ENCODE data around the gene MAN2C1.
"Not testable (repeated sequence)": the region's sequence is repeated elsewhere in the genome, so short reads cannot be mapped to it uniquely, and the experiment has no call there.

The MAN2C1 gene
- 252 to 347 reads per million in 2 donors for total RNA-seq

DNA sequence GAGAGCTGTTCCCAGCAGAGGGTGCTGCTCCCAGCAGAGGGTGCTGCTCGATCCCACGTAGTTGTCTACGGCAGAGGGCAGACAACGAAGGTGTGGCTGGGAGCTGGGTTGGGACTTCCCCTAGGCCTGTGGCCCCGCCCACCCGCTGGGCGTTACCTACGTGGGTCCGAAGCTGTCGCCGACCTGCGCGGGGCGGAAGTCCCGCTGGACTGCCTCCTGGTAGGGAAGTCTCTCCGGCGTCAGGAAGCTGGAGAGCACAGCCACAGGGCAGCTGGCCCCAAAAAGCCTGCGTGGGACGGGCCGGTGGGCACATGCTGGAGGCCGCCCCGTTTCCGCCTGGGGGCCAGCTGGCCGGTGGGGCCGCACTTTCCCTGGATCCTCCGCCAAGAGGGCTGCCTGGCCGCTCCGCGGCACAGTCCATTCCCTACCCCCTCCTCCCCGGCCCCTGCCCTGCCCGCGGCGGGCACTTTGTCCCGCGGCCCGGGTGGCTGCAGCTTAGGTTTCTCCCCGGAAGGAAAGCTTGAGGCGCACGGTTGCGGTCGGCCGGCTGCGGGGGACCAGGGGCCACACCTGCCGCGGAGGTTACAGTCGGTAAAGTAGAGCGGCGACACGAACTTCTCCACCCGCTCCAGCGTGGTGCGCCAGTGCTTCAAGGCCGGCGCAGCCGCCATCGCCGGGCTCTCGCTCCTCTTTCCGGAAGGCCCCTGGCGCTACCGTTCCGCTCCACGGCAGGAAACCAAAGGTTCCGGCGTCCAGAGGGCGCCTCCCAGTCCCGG, at the start of gene MAN2C1:
Gene MAN2C1, minus strand, starts transcription at position 695 of the 776 bp plus-strand sequence. Its CDS starts 24 bp downstream, at position 671.
- peak; percentile 78 for DNase-seq

DNA sequence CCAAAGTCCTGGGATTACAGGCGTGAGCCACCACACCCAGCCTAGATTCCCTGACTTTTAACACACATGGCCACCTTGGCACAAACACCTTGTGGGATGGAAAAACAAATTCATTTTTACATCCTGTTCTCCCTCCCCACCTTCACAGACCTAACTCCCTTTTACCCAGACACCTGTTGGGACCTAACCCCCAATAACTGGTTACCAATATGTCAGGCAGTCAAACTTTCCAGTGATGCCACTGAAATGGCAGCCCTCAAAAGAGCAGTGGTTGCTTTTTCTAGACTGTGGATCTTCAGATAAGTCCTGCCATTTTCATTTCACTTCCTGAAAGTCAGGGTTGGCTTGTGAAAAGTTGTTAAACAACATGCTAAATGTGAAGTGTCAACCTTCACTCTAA, 48.2 kb upstream of the MAN2C1 start:
- no peak for DNase-seq

GRCh38 chr15:75410196-75410595, 41.8 kb upstream of the MAN2C1 start:
- DNase-seq = no peak

DNA sequence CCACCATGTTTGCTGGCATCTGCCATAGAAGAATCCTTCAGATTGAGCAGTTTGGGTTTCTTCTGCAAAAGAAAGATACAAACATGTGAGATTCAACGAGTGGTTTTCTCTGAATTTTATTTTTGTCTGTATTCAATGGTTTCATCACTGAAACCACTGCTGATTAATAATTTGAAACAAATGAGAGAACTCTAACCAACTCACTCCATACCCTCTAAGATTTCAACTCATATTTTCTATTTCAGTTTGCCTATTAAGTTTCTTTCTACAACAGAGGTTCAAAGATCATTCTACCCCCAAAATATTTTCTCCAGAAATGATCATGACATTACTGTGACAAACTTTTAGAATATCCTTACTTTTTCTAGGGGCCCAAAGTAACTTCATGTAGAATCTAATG, 38.7 kb upstream of the MAN2C1 start:
- DNase-seq = no peak

GRCh38 chr15:75403892-75404291, 35.5 kb upstream of the MAN2C1 start:
- no peak for DNase-seq

- DNase-seq = no peak
These were observed 29.1 kb upstream of the MAN2C1 start for GRCh38 chr15:75397494-75397893.

GRCh38 chr15:75389791-75390382, 21.5 kb upstream of the MAN2C1 start:
- DNase-seq = no peak

DNA sequence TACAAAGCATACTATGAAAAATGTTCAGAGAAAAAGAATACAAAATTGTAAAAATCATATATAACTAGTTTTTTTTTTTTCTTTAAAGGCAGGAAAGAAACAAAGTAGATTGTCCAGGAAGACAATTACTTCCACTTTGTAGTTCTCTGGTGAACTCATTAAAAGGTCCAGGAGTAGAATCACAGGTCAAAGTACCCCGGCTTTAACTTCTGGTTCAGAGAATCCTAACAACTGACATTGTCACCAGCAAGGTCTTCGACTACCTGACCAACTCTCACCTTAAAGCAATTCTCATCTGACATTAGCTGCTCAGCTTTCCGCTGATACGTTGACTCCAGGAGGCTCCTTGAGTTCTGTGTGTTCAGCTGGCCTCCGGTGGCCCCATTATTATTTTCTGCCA, 15.6 kb upstream of the MAN2C1 start:
- not testable (repeated sequence) for DNase-seq

- no peak for DNase-seq
These were observed 12.4 kb upstream of the MAN2C1 start for GRCh38 chr15:75380773-75381172.

GRCh38 chr15:75371901-75372688, 3.7 kb upstream of the MAN2C1 start:
- DNase-seq = no peak

DNA sequence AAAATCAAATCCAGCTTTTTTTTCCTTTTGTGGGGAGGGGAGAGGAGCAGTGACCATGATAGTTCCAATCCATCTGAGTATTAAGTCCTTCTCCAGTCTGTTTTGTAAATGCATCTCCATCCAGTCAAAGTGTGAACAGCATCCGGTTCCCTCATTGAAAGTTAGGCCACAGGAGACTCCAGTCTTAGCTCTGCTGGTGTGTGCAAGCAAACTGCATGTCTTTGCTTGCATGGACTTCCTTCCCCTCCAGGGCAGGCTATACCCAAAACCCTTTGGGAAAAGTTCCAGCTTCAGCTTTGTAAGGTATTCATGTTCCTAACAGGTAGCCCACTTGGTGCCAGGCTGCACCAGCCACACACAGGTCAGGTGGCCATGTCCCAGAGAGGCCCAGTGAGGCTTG, 3.1 kb upstream of the MAN2C1 start:
- no peak for DNase-seq

DNA sequence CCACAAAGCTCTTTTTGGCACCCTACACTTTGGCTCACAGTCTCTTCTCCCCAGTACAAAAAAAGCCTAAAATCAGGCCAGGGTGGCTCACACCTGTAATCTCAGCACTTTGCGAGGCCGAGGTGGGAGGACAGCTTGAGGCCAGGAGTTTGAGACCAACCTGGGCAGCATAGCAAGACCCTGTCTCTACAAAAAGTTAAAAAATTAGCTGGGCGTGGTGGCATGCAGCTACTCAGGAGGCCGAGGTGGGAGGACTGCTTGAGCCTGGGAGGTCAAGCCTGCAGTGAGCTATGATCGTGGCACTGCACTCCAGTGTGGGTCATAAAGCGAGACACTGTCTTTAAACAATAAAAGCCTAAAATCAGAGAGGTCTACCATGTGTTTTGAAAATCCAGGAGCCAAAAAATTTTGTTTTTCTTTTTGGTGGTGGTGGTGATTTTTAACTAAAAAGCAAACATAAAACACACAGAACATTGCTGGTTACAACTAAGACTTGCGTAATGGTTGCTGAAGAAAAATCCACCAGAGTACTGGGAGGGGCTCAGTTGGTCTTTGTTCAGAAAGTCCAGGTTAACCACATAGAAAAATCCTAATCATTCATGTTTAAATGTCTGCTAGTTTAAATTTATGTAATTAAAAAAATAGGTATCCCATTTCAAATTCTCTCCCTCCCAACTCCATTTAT, 1.6 kb upstream of the MAN2C1 start:
- DNase-seq = no peak

- DNase-seq = no peak
These were observed 357 bp upstream of the MAN2C1 start for GRCh38 chr15:75368689-75369239.

DNA sequence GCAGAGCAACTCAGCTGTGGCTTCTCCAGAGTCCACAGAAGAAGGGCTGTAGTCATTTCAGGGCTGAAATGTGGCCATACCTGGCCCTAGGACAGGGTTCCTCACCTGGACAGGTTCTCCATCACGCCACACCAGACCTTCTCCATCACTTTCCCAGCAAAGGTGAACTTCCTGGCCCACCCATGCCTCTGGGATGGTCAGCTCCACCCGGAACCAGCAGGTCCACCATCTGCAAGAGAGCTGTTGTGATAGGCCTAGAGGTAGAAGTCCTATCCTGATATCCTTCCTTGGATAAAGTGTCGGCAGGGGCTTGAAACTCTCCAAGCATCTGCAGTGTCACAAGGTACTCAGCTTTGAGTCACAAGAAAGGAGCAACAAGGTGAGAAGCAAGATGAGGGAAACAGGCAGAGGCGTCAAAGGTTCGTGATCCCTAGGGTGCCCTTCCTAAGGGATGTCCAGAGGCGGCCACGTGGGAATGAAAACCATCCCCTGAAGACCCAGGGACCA, 948 bp downstream of the MAN2C1 start:
- DNase-seq = no peak

DNA sequence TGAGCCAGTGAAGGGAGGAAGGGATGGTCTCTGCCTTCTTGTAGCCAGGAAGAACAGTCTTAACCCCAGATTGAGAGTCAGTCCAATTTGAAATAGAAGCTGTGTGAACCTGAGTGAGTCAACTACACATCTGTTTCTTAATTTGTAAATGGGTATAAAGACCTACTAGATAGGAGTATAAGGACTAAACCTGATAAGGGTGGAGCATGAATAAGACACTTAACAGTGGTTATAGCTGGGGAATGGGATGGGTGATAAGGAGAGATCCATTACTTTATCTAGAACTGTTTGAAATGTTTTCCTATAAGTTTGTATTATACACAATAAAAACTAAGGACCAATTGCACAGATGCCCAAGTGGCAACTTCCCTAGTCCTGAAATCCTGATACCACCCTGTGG, 1.4 kb downstream of the MAN2C1 start:
- no peak for DNase-seq

GRCh38 chr15:75366163-75366562, 2.2 kb downstream of the MAN2C1 start:
- no peak for DNase-seq

DNA sequence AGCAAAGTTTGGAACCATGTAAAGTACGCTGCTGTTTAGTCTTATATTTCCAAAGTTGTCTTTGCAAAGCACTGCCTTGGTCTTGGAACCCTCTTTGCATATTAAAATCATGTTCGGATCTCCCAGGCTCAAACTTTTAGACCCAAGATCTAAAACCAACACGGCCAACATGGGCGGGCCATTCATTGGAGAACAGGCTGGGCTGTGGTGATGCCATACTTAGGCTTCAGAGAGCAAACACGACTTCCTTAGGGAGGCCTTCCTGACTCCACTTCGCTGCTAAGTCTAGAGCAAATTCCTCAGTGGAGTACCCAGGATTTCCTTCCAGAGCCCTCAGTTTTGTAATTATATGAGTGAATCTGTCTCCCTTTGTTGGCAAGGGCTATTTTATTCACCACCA, 3.5 kb downstream of the MAN2C1 start:
- no peak for DNase-seq

DNA sequence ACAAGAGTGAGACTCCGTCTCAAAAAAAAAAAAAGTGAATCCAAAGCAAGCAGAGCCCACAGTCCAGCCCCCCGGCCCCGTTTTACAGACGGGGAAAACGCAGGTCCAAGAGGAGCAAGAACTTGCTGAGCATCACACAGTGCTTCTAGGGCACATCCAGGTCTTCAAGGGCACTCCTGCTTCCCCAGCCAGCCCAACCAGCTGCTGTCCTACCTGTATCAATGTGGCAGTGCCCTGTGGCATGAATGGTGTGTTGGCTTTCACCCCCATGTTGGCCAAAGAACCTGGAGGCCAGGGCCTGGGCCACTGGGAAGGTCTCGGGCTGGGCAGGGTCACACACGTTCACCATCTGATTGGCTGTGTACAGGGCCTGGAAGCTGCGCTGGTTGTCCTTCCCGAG, 4.6 kb downstream of the MAN2C1 start:
- DNase-seq = no peak

DNA sequence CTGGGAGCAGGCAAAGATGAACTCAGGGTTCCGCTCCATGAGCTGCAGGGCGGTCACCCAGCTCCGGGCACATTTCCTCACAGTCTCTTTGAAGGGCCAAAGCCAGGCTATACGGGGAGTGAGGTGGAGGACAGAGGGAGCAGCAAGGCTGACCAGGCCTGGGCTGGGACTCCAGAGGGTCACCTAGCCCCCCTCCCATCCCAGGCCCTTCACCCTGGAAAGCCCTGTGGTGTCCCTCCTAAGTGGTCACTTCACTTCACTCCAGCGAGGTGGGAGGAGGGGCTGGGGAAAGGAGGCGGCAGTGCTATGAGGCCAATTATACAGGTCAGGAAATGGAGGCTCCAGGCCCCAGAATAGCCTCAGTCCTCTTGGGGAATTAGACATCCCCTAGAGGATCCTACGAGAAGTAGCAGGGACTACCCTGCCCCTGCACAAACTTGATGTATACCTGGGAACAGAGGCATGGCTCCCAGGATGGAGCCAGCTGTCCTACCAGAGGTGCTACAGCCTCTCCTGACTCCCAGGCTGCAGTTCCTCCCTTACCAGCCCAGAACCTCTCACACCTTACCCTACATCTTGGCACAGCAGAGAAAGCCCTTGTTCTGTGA, 5.7 kb downstream of the MAN2C1 start:
- DNase-seq = no peak

GRCh38 chr15:75361989-75362641, 6.3 kb downstream of the MAN2C1 start:
- no peak for DNase-seq

- no peak for DNase-seq
These were observed 6.9 kb downstream of the MAN2C1 start for GRCh38 chr15:75361361-75361988.
